ENCODE results near the gene PIKFYVE.

GRCh38 chr2:208265371-208265800 lies 669 bp upstream of the PIKFYVE start:
- TF ChIP-seq, protein P1, sequence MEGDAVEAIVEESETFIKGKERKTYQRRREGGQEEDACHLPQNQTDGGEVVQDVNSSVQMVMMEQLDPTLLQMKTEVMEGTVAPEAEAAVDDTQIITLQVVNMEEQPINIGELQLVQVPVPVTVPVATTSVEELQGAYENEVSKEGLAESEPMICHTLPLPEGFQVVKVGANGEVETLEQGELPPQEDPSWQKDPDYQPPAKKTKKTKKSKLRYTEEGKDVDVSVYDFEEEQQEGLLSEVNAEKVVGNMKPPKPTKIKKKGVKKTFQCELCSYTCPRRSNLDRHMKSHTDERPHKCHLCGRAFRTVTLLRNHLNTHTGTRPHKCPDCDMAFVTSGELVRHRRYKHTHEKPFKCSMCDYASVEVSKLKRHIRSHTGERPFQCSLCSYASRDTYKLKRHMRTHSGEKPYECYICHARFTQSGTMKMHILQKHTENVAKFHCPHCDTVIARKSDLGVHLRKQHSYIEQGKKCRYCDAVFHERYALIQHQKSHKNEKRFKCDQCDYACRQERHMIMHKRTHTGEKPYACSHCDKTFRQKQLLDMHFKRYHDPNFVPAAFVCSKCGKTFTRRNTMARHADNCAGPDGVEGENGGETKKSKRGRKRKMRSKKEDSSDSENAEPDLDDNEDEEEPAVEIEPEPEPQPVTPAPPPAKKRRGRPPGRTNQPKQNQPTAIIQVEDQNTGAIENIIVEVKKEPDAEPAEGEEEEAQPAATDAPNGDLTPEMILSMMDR (conservative IDR thresholded peaks at IDR 0.05; ENCODE audit: low read length): no peak
- no peak for TF ChIP-seq EZH2phosphoT487 (IDR thresholded peaks at IDR 0.05; ENCODE audit: borderline replicate concordance, low read depth, low read length)

Data from OCI-LY7 (cell line).